ENCODE measurements around the gene DNAH3.
"Not testable (repeated sequence)": the region's sequence is repeated elsewhere in the genome, so short reads cannot be mapped to it uniquely, and the experiment has no call there.

Gene DNAH3, protein sequence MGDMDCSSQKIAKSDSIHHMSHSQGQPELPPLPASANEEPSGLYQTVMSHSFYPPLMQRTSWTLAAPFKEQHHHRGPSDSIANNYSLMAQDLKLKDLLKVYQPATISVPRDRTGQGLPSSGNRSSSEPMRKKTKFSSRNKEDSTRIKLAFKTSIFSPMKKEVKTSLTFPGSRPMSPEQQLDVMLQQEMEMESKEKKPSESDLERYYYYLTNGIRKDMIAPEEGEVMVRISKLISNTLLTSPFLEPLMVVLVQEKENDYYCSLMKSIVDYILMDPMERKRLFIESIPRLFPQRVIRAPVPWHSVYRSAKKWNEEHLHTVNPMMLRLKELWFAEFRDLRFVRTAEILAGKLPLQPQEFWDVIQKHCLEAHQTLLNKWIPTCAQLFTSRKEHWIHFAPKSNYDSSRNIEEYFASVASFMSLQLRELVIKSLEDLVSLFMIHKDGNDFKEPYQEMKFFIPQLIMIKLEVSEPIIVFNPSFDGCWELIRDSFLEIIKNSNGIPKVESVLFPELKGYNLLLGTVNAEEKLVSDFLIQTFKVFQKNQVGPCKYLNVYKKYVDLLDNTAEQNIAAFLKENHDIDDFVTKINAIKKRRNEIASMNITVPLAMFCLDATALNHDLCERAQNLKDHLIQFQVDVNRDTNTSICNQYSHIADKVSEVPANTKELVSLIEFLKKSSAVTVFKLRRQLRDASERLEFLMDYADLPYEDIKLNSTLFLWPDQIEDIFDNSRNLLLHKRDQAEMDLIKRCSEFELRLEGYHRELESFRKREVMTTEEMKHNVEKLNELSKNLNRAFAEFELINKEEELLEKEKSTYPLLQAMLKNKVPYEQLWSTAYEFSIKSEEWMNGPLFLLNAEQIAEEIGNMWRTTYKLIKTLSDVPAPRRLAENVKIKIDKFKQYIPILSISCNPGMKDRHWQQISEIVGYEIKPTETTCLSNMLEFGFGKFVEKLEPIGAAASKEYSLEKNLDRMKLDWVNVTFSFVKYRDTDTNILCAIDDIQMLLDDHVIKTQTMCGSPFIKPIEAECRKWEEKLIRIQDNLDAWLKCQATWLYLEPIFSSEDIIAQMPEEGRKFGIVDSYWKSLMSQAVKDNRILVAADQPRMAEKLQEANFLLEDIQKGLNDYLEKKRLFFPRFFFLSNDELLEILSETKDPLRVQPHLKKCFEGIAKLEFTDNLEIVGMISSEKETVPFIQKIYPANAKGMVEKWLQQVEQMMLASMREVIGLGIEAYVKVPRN (N-terminal part only)

DNA sequence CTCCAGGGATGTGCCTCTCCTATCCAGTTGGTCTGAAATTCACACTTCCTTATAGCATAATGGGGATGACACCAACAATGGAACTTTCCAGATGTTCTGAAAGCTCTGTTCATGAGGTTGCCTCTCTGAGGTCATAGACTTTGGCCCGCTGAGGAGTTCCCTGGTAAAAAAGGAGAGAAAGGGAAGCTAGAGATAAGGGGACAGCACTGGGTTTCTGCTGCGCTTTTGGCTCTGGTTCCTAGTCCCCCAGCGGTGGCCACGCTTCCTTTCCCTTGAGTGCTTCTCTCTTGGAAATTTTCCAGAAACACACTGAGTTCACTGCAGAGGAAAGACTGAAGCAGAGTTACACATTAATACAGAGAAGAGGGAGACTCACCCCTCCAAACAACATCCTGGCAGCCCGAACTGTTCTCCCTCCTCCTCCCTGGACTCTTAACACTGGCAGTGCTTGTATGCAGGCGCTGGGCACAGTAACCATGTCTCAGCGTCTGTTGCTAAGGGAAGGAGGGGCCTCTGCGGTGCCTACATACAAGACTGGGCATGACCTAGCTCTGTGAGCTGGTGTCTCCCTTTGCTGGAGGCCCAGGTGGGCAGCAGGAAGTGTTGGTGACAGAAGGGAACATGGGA is at the start of gene DNAH3:
Gene DNAH3 (minus strand): TSS at position 472 of the 627 bp plus-strand sequence. CDS start 527 bp downstream, outside the sequence.
- H3K36me3 ChIP-seq (ENCODE audit: insufficient read depth, insufficient read length, low read length) = no peaks in the 10 kb centered on the region
- H3K4me1 ChIP-seq (ENCODE audit: insufficient read depth, insufficient read length) = no peaks in the 10 kb centered on the region
- H3K9ac ChIP-seq (ENCODE audit: insufficient read length, low read depth) = no peak within 1 kb of the TSS
- TF ChIP-seq YY1 (IDR thresholded peaks at IDR 0.05; ENCODE audit: insufficient read depth, insufficient read length) (no peak), ZNF274 (IDR thresholded peaks at IDR 0.05; ENCODE audit: low read depth, low read length) (no peak), SUZ12 (IDR thresholded peaks at IDR 0.05; ENCODE audit: extremely low read depth, insufficient read depth, insufficient read length) (no peak)
- DNase-seq (ENCODE audit: low read depth, low spot score) = no peak
- no peaks in the 10 kb centered on the region for H3K9me3 ChIP-seq (ENCODE audit: insufficient read depth, low read length)
- H3K4me3 ChIP-seq (ENCODE audit: insufficient read length, low read depth) = no peak within 1 kb of the TSS
- no peaks in the 10 kb centered on the region for H3K27me3 ChIP-seq (ENCODE audit: insufficient read depth, insufficient read length)

DNA sequence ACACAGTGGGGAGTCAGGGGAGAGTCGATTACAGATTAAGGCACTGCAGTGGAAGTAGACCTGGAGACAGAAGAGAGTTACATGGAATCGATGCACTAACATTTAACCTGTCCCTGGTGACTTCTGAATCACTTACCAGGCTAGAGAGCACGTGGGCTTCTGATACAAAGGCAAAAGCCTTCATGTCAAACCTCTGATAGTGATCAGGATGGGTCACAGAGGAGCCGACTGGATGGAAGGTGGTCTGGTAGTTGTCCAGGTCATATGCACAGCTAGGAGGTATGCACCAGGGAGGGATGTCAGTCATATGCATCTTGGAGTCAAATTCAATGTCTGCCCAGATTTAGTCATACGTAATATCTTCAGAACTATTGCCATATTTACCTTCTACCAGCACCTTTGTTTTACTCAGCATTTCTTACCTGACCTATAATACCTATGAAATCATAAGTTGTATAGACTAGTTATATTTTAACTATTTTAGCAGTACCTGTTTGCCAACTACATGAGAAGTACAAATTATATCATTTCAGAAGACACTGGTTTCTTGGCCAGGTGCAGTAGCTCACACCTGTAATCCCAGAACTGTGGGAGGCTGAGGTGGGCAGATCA is 49.1 kb upstream of the DNAH3 start:
- Histone ChIP-seq H3K36me3 (ENCODE audit: insufficient read depth, insufficient read length, low read length) (no peaks in the 10 kb centered on the region), H3K9ac (ENCODE audit: insufficient read length, low read depth) (no peak overlapping the region), H3K4me1 (ENCODE audit: insufficient read depth, insufficient read length) (no peaks in the 10 kb centered on the region), H3K9me3 (ENCODE audit: insufficient read depth, low read length) (no peaks in the 10 kb centered on the region), H3K27me3 (ENCODE audit: insufficient read depth, insufficient read length) (no peaks in the 10 kb centered on the region), H3K4me3 (ENCODE audit: insufficient read length, low read depth) (no peak overlapping the region)
- no peak for DNase-seq (ENCODE audit: low read depth, low spot score)
- no peak for TF ChIP-seq SUZ12 (IDR thresholded peaks at IDR 0.05; ENCODE audit: extremely low read depth, insufficient read depth, insufficient read length)
- TF ChIP-seq YY1 (IDR thresholded peaks at IDR 0.05; ENCODE audit: insufficient read depth, insufficient read length) = no peak
- no peak for TF ChIP-seq ZNF274 (IDR thresholded peaks at IDR 0.05; ENCODE audit: low read depth, low read length)

DNA sequence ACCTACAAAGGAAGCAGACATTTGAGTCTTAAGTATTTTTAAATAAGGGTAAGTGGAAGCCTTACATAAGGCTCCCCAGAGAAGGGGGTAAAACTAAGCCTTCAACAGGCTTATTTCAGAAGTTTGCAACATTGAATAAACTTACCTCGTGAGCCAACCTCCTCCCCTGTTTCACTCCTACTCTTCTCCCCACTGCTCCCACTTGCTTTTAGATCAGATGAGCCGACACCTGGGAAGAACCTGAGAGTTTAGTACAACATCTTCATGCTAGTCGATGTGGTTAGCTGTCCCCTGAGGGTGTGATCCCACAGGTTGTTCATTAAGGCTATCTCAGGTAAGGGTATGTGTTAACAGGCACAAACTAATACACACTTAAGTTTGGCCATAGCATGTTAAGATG is 47.0 kb upstream of the DNAH3 start:
- DNase-seq (ENCODE audit: low read depth, low spot score) = no peak
- Histone ChIP-seq H3K9me3 (ENCODE audit: insufficient read depth, low read length) (no peaks in the 10 kb centered on the region), H3K4me3 (ENCODE audit: insufficient read length, low read depth) (no peak overlapping the region), H3K36me3 (ENCODE audit: insufficient read depth, insufficient read length, low read length) (no peaks in the 10 kb centered on the region), H3K4me1 (ENCODE audit: insufficient read depth, insufficient read length) (no peaks in the 10 kb centered on the region), H3K9ac (ENCODE audit: insufficient read length, low read depth) (no peak overlapping the region), H3K27me3 (ENCODE audit: insufficient read depth, insufficient read length) (no peaks in the 10 kb centered on the region)
- no peak for TF ChIP-seq YY1 (IDR thresholded peaks at IDR 0.05; ENCODE audit: insufficient read depth, insufficient read length)
- TF ChIP-seq SUZ12 (IDR thresholded peaks at IDR 0.05; ENCODE audit: extremely low read depth, insufficient read depth, insufficient read length) = no peak
- no peak for TF ChIP-seq ZNF274 (IDR thresholded peaks at IDR 0.05; ENCODE audit: low read depth, low read length)

DNA sequence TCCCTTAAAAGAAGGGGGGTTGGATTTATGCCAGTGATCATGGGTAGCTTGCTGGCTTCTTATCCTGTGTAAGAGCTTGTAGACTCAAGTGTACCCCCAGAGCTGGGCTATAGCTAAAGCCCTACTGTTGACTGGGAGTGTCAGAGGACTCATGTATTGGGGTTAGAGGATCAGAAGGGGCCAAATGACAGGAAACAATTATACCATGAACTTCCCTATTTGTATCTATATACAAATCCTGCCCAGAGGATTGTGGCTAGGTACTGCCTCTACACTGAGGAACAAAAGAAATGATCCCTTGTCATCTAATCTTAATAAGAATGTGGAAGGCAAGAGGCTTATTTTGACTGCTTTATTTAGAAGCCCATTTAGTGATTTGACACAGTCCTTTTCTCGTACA is 46.5 kb upstream of the DNAH3 start:
- TF ChIP-seq SUZ12 (IDR thresholded peaks at IDR 0.05; ENCODE audit: extremely low read depth, insufficient read depth, insufficient read length) = no peak
- TF ChIP-seq ZNF274 (IDR thresholded peaks at IDR 0.05; ENCODE audit: low read depth, low read length) = no peak
- TF ChIP-seq YY1 (IDR thresholded peaks at IDR 0.05; ENCODE audit: insufficient read depth, insufficient read length) = no peak
- H3K9me3 ChIP-seq (ENCODE audit: insufficient read depth, low read length) = no peaks in the 10 kb centered on the region

DNA sequence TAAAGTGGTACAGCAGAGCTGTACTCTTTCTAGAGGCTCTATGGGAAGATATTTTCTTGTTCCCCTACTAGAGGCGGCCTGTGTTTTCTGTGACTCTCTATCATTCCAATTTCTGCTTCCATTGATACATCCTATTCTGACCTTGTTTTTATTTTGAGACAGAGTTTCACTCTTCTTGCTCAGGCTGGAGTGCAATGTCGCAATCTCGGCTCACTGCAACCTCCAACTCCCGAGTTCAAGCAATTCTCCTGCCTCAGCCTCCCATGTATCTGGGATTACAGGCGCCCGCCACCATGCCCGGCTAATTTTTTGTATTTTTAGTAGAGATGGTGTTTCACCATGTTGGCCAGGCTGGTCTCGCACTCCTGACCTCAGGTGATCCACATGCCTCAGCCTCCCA is 44.7 kb upstream of the DNAH3 start:
- H3K36me3 ChIP-seq (ENCODE audit: insufficient read depth, insufficient read length, low read length); H3K9me3 ChIP-seq (ENCODE audit: insufficient read depth, low read length); H3K4me3 ChIP-seq (ENCODE audit: insufficient read length, low read depth); H3K9ac ChIP-seq (ENCODE audit: insufficient read length, low read depth); DNase-seq (ENCODE audit: low read depth, low spot score); H3K4me1 ChIP-seq (ENCODE audit: insufficient read depth, insufficient read length); H3K27me3 ChIP-seq (ENCODE audit: insufficient read depth, insufficient read length): not testable (repeated sequence)

More for the DNA sequence above, 46.5 kb upstream of the DNAH3 start:
- Histone ChIP-seq H3K4me3 (ENCODE audit: insufficient read length, low read depth) (no peak overlapping the region), H3K36me3 (ENCODE audit: insufficient read depth, insufficient read length, low read length) (no peaks in the 10 kb centered on the region), H3K4me1 (ENCODE audit: insufficient read depth, insufficient read length) (no peaks in the 10 kb centered on the region), H3K27me3 (ENCODE audit: insufficient read depth, insufficient read length) (no peaks in the 10 kb centered on the region), H3K9ac (ENCODE audit: insufficient read length, low read depth) (no peak overlapping the region)
- no peak for DNase-seq (ENCODE audit: low read depth, low spot score)

DNA sequence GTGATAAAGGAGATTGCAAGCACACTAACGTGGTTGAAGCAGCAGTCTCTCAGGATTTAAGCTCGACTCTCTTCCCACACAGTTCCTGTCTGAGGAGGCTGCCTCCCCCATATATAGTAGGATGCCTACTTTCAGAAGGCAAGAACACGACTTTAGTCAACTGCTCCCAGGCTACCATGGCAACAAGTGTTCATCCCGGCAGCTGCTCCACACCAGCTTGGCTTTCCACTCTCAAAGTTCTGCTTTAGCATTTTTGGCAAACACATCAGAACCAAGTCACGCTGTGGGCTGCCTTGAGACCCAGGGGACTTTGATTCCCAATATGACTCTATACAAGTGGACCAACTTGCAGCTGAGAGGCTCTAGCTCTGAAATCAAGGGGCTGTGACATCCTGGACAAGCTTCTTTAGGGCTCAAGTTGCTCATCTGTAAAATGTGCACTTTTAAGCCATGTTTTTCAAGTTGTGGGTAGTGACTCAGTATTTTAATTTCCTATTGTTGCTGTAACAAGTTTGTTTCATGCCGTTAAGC is 44.2 kb upstream of the DNAH3 start:
- H3K4me1 ChIP-seq (ENCODE audit: insufficient read depth, insufficient read length) = no peaks in the 10 kb centered on the region
- DNase-seq (ENCODE audit: low read depth, low spot score) = no peak
- H3K4me3 ChIP-seq (ENCODE audit: insufficient read length, low read depth) = no peak overlapping the region
- no peaks in the 10 kb centered on the region for H3K36me3 ChIP-seq (ENCODE audit: insufficient read depth, insufficient read length, low read length)
- H3K9ac ChIP-seq (ENCODE audit: insufficient read length, low read depth) = no peak overlapping the region
- no peaks in the 10 kb centered on the region for H3K27me3 ChIP-seq (ENCODE audit: insufficient read depth, insufficient read length)
- no peaks in the 10 kb centered on the region for H3K9me3 ChIP-seq (ENCODE audit: insufficient read depth, low read length)
- TF ChIP-seq ZNF274 (IDR thresholded peaks at IDR 0.05; ENCODE audit: low read depth, low read length) = no peak

All from NT2/D1 (cell line).